Hepatocyte (in vitro differentiated cells): ENCODE data around the gene ATN1. TPM values are rescaled to one million over a fixed set of nuclear protein-coding genes. Genes with fewer than 3 reads are reported as not detected.

Experiments used
- DNase-seq: peaks from one replicate; pipeline ENCODE4 v3.0.0-alpha.2; 2016; ENCODE audit warnings: low spot score
- H2AFZ ChIP-seq: fragments of 200-600 bp; sonication (generic); 2 replicates; pipeline ENCODE4 v1.6.0; 2016; ENCODE audit warnings: antibody characterized with exemption, mild to moderate bottlenecking
- H3K27ac ChIP-seq: fragments of 200-600 bp; sonication (generic); 2 replicates; pipeline ENCODE4 v1.5.1; 2016; ENCODE audit warnings: mild to moderate bottlenecking
- H3K27me3 ChIP-seq: fragments of 200-600 bp; sonication (generic); 2 replicates; pipeline ENCODE4 v1.6.1; 2016
- H3K36me3 ChIP-seq: fragments of 200-600 bp; sonication (generic); replicated peaks from 2 replicates; pipeline ENCODE4 v1.5.1; 2016; ENCODE audit warnings: low read depth; ENCODE audit not compliant: insufficient read depth
- H3K4me1 ChIP-seq: fragments of 200-600 bp; sonication (generic); 2 replicates; pipeline ENCODE4 v1.5.1; 2016; ENCODE audit warnings: mild to moderate bottlenecking, moderate library complexity; ENCODE audit not compliant: insufficient read depth
- H3K4me2 ChIP-seq: fragments of 200-600 bp; sonication (generic); 2 replicates; pipeline ENCODE4 v1.6.0; 2016
- H3K4me3 ChIP-seq: fragments of 200-600 bp; sonication (generic); 2 replicates; pipeline ENCODE4 v1.5.1; 2016; ENCODE audit warnings: mild to moderate bottlenecking
- H3K79me2 ChIP-seq: fragments of 200-600 bp; sonication (generic); 2 replicates; pipeline ENCODE4 v1.6.0; 2017; ENCODE audit warnings: mild to moderate bottlenecking
- H3K9me2 ChIP-seq: fragments of 200-600 bp; sonication (generic); replicated peaks from 2 replicates; pipeline ENCODE4 v1.6.0; 2017; ENCODE audit warnings: mild to moderate bottlenecking; ENCODE audit not compliant: insufficient read depth
- H3K9me3 ChIP-seq: fragments of 200-600 bp; sonication (generic); 2 replicates; pipeline ENCODE4 v1.5.1; 2016; ENCODE audit warnings: low read depth, mild to moderate bottlenecking
- H4K20me1 ChIP-seq: fragments of 200-600 bp; sonication (generic); 2 replicates; pipeline ENCODE4 v1.6.0; 2016; ENCODE audit warnings: mild to moderate bottlenecking; ENCODE audit not compliant: insufficient read depth, poor library complexity, severe bottlenecking
- CTCF ChIP-seq: fragments of 200-600 bp; sonication (generic); IDR thresholded peaks from 2 replicates; pipeline ENCODE4 v1.5.1; 2016; ENCODE audit warnings: antibody characterized with exemption, mild to moderate bottlenecking; ENCODE audit not compliant: poor library complexity
- EZH2 ChIP-seq: fragments of 200-600 bp; sonication (generic); IDR thresholded peaks from 2 replicates; pipeline ENCODE4 v1.6.1; 2016; ENCODE audit warnings: antibody characterized with exemption, mild to moderate bottlenecking, borderline replicate concordance
- EZH2phosphoT487 ChIP-seq: fragments of 200-600 bp; sonication (generic); IDR thresholded peaks from one replicate; pipeline ENCODE4 v1.6.1; 2018; ENCODE audit warnings: antibody characterized with exemption, mild to moderate bottlenecking, low read depth, moderate library complexity; ENCODE audit not compliant: unreplicated experiment, severe bottlenecking
- WGBS: methylation state at CpG from one replicate; pipeline ENCODE4 v1.1.6; 2016; ENCODE audit warnings: low lambda C conversion rate; ENCODE audit errors: missing lambda C conversion rate; 5-methylcytosine and 5-hydroxymethylcytosine counted together
- polyA plus RNA-seq: library from polyadenylated mRNA; unstranded; fragments of >200 nt; fragmentation: Nextera tagmentation; extraction: Ambion mirVana; gene quantifications from 2 replicates; pipeline ENCODE4 v1.2.1, GENCODE V29; 2016
- total RNA-seq: library from RNA; depleted of rRNA; stranded (reverse); fragments of >200 nt; gene quantifications from 2 replicates; pipeline ENCODE4 v1.2.3, GENCODE V29; 2014

ATN1 gene
- total and polyA plus RNA-seq, 2 experiments from 2014 or later: 15.8 to 32.7 TPM

GRCh38 chr12:6934110-6934509, 6.4 kb downstream of the ATN1 start:
- WGBS: 67% methylated on average over 8 of the region's 8 CpGs
- Histone ChIP-seq H3K79me2 (peaks cover 76% of the 10 kb centered on the region), H3K36me3 (no peaks in the 10 kb centered on the region)

DNA sequence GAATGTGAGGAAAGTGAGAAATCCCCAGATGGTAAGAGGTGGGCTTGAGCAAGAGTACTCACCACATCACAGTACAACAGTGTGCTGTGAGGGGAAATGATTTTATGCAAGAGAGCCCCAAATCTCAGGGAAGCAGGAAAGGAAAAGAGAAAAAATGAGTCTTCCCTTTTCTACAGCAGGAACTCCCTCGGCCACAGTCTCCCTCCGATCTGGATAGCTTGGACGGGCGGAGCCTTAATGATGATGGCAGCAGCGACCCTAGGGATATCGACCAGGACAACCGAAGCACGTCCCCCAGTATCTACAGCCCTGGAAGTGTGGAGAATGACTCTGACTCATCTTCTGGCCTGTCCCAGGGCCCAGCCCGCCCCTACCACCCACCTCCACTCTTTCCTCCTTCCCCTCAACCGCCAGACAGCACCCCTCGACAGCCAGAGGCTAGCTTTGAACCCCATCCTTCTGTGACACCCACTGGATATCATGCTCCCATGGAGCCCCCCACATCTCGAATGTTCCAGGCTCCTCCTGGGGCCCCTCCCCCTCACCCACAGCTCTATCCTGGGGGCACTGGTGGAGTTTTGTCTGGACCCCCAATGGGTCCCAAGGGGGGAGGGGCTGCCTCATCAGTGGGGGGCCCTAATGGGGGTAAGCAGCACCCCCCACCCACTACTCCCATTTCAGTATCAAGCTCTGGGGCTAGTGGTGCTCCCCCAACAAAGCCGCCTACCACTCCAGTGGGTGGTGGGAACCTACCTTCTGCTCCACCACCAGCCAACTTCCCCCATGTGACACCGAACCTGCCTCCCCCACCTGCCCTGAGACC, 7.8 kb downstream of the ATN1 start:
- Histone ChIP-seq H3K79me2 (peaks cover 69% of the 10 kb centered on the region), H3K27ac (no peak overlapping the region), H3K4me2 (no peak overlapping the region), H3K9me2 (no peaks in the 10 kb centered on the region), H3K4me3 (no peak overlapping the region), H3K36me3 (no peaks in the 10 kb centered on the region), H2AFZ (no peak overlapping the region), H3K4me1 (peaks cover 33% of the 10 kb centered on the region), H3K9me3 (no peaks in the 10 kb centered on the region), H4K20me1 (peaks cover 36% of the 10 kb centered on the region), H3K27me3 (no peaks in the 10 kb centered on the region)
- WGBS: 90% methylated on average over 12 of the region's 14 CpGs
- TF ChIP-seq EZH2phosphoT487 (no peak), CTCF (no peak), EZH2 (no peak)
- no peak for DNase-seq

More at GRCh38 chr12:6934110-6934509, 6.4 kb downstream of the ATN1 start:
- TF ChIP-seq EZH2 (no peak), EZH2phosphoT487 (no peak), CTCF (no peak)
- H2AFZ ChIP-seq: no peak overlapping the region
- H3K27me3 ChIP-seq: no peaks in the 10 kb centered on the region
- no peaks in the 10 kb centered on the region for H3K9me2 ChIP-seq
- no peak overlapping the region for H3K4me3 ChIP-seq
- no peaks in the 10 kb centered on the region for H3K9me3 ChIP-seq
- DNase-seq: no peak
- H4K20me1 ChIP-seq: peaks cover 51% of the 10 kb centered on the region
- H3K4me2 ChIP-seq: peak overlapping the region; percentile 5
- peak overlapping the region; percentile 27 for H3K27ac ChIP-seq
- H3K4me1 ChIP-seq: peaks cover 46% of the 10 kb centered on the region

DNA sequence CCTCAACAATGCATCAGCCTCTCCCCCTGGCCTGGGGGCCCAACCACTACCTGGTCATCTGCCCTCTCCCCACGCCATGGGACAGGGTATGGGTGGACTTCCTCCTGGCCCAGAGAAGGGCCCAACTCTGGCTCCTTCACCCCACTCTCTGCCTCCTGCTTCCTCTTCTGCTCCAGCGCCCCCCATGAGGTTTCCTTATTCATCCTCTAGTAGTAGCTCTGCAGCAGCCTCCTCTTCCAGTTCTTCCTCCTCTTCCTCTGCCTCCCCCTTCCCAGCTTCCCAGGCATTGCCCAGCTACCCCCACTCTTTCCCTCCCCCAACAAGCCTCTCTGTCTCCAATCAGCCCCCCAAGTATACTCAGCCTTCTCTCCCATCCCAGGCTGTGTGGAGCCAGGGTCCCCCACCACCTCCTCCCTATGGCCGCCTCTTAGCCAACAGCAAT, 8.5 kb downstream of the ATN1 start:
- Histone ChIP-seq H3K4me2 (no peak overlapping the region), H3K36me3 (no peaks in the 10 kb centered on the region), H3K27me3 (no peaks in the 10 kb centered on the region), H4K20me1 (peaks cover 30% of the 10 kb centered on the region), H3K9me3 (no peaks in the 10 kb centered on the region), H3K4me1 (peaks cover 28% of the 10 kb centered on the region), H3K4me3 (no peak overlapping the region), H3K79me2 (peaks cover 62% of the 10 kb centered on the region), H3K9me2 (no peaks in the 10 kb centered on the region), H2AFZ (no peak overlapping the region), H3K27ac (no peak overlapping the region)
- WGBS: 92% methylated on average over 3 of the region's 3 CpGs
- DNase-seq: no peak
- TF ChIP-seq EZH2phosphoT487: no peak
- TF ChIP-seq EZH2: no peak
- TF ChIP-seq CTCF: no peak
